K562 (cell line): ENCODE results near the gene ERC2.

ENCODE experiments used
- E2F4 ChIP-seq: sonication (generic); formaldehyde crosslinking; IDR thresholded peaks from 2 replicates; pipeline ENCODE4 v1.8.0; 2022; ENCODE audit warnings: mild to moderate bottlenecking, low read depth, missing genetic modification reagents
- HDAC8 ChIP-seq: fragments of 450-650 bp; IDR thresholded peaks from 2 replicates; pipeline ENCODE4 v1.6.1; 2016; ENCODE audit warnings: mild to moderate bottlenecking, missing genetic modification characterization, moderate library complexity, missing compliant biosample characterization
- HIVEP1 ChIP-seq: fragments of 250-450 bp; sonication (Bioruptor Pico); IDR thresholded peaks from 2 replicates; pipeline ENCODE4 v1.4.0; 2020; ENCODE audit warnings: mild to moderate bottlenecking
- MLLT1 ChIP-seq, 2 experiments: fragments of 450-650 bp; IDR thresholded peaks; 2 replicates each; pipeline ENCODE4 v1.6.1; 2016
- POLR2A ChIP-seq: fragments of 450-650 bp; conservative IDR thresholded peaks from 2 replicates; pipeline ENCODE4 v1.6.1; 2016
- SMARCC2 ChIP-seq: fragments of 450-650 bp; IDR thresholded peaks from 2 replicates; pipeline ENCODE4 v1.6.1; 2017; ENCODE audit warnings: antibody characterized with exemption, moderate library complexity, mild to moderate bottlenecking, low read depth
- TFAP4 ChIP-seq: sonication (generic); formaldehyde crosslinking; IDR thresholded peaks from 2 replicates; pipeline ENCODE4 v1.8.0; 2022; ENCODE audit warnings: missing genetic modification reagents, mild to moderate bottlenecking, moderate library complexity, borderline replicate concordance
- TF ChIP-seq, protein P1 (sequence below), 3 experiments: IDR thresholded peaks in 2 of 3; conservative IDR thresholded peaks in 1 of 3; 2 replicates each; pipeline ENCODE4 v1.5.1; 2011 to 2012; ENCODE audit warnings: low read length in 3 of 3, mild to moderate bottlenecking in 3 of 3, control low read depth in 2 of 3, improper control_type of control experiment in 1 of 3, inconsistent platforms in 1 of 3, low read depth in 1 of 3, mixed read lengths in 1 of 3, moderate library complexity in 1 of 3; ENCODE audit not compliant: insufficient read depth in 2 of 3
- TF ChIP-seq, protein P2 (sequence below): fragments of 450-650 bp; formaldehyde crosslinking; conservative IDR thresholded peaks from 2 replicates; pipeline ENCODE4 v1.4.0; 2022; ENCODE audit warnings: mild to moderate bottlenecking, missing genetic modification characterization

DNA sequence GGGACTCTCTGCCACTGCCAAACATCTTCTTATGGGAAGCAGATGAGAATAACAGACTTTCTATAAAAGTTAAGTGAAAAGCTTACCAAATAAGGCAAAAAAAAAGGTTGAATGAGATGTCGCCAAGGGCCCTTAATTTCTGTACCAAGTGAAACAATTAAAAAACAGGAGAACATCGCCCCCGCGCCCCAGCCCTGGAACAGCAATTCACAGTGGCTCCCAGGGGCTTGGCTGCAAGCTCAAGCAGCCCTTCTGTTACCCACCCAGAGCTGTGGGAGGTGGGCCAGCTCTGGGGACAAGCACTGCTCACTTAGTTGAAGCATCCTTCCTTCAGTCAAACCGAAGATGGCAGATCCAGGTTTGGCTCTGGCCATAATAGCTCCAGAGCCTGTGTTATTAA lies 208.0 kb downstream of the ERC2 start:
- TF ChIP-seq SMARCC2: no peak
- TF ChIP-seq TFAP4 (CRISPR knock-in tag): no peak
- TF ChIP-seq POLR2A: no peak
- TF ChIP-seq, protein P1, sequence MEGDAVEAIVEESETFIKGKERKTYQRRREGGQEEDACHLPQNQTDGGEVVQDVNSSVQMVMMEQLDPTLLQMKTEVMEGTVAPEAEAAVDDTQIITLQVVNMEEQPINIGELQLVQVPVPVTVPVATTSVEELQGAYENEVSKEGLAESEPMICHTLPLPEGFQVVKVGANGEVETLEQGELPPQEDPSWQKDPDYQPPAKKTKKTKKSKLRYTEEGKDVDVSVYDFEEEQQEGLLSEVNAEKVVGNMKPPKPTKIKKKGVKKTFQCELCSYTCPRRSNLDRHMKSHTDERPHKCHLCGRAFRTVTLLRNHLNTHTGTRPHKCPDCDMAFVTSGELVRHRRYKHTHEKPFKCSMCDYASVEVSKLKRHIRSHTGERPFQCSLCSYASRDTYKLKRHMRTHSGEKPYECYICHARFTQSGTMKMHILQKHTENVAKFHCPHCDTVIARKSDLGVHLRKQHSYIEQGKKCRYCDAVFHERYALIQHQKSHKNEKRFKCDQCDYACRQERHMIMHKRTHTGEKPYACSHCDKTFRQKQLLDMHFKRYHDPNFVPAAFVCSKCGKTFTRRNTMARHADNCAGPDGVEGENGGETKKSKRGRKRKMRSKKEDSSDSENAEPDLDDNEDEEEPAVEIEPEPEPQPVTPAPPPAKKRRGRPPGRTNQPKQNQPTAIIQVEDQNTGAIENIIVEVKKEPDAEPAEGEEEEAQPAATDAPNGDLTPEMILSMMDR (IDR thresholded peaks at IDR 0.05 in 2 of 3, conservative IDR thresholded peaks at IDR 0.05 in 1 of 3; ENCODE audit: insufficient read depth in 2 of 3, low read depth in 1 of 3, low read length in 3 of 3): no peak
- TF ChIP-seq HDAC8 (tag): no peak
- no peak for TF ChIP-seq E2F4 (CRISPR knock-in tag)
- no peak for TF ChIP-seq MLLT1 (IDR thresholded peaks at IDR 0.05)
- no peak for TF ChIP-seq HIVEP1 (CRISPR knock-in tag)
- TF ChIP-seq, protein P2, sequence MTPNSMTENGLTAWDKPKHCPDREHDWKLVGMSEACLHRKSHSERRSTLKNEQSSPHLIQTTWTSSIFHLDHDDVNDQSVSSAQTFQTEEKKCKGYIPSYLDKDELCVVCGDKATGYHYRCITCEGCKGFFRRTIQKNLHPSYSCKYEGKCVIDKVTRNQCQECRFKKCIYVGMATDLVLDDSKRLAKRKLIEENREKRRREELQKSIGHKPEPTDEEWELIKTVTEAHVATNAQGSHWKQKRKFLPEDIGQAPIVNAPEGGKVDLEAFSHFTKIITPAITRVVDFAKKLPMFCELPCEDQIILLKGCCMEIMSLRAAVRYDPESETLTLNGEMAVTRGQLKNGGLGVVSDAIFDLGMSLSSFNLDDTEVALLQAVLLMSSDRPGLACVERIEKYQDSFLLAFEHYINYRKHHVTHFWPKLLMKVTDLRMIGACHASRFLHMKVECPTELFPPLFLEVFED (CRISPR knock-in tag): no peak
